Measurements from ENCODE around the gene ATP6V0D1. TPM values are rescaled to one million over a fixed set of nuclear protein-coding genes. Genes with fewer than 3 reads are reported as not detected.
A peak's percentile ranks its signal among the peaks of the same experiment; 100 is the strongest.
"Not testable (repeated sequence)": the region's sequence is repeated elsewhere in the genome, so short reads cannot be mapped to it uniquely, and the experiment has no call there.

The ATP6V0D1 gene
- total RNA-seq, 1 donor from 2014 or later = 74.5 TPM

DNA sequence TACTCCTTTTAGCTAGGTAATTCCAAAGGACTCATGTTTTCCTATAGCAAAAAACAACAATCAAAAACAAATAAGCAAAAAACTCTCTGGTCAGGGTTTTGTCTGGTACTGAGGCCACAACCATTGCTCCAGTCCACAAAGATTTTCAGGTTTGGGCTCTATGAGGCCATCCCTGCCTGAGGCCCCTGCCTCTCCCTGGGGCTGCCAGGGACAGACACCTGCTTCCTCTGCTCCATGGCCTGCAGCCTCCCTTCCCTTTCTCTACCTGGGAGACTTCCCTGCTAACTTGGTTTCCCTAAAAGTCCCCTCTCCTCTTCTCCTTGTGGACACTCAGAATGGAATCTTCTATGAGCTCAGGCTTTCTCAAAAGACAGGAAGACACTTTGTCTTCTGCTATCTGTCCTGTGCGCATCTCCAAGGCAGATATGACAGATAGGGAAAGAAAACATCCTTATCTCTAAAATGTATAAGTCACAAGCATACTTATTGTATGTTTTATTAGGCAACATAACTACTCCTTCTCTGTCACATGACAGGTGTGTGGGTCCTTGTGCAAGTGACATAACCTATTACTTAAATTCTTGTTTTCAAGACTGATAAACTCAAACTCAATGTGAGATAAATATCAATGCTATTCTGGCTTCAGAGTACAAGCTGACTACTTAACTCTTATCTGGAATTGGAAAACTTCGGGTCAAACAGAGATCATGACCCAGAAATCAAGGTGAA lies 63.5 kb downstream of the ATP6V0D1 start:
- peak overlapping the region; percentile 52 for H3K4me3 Mint-ChIP-seq
- peaks cover 8% of the 10 kb centered on the region for H3K4me1 Mint-ChIP-seq
- no peaks in the 10 kb centered on the region for H3K9me3 Mint-ChIP-seq
- ChIA-PET POLR2A (interaction anchor here (0.6 kb wide), 1 partner anchor 14 kb away, joined by 4 read pairs; the partner anchor contains the start of gene HSD11B2), CTCF (interaction anchor here (1.1 to 2.1 kb wide), 2 partner anchors 10 to 157 kb away, joined by 3 to 5 read pairs; no protein-coding TSS in a partner anchor)
- ATAC-seq (ENCODE audit: low read depth) = no peak
- H3K27ac Mint-ChIP-seq = no peak overlapping the region
- DNase-seq = no peak
- TF ChIP-seq, protein P1, sequence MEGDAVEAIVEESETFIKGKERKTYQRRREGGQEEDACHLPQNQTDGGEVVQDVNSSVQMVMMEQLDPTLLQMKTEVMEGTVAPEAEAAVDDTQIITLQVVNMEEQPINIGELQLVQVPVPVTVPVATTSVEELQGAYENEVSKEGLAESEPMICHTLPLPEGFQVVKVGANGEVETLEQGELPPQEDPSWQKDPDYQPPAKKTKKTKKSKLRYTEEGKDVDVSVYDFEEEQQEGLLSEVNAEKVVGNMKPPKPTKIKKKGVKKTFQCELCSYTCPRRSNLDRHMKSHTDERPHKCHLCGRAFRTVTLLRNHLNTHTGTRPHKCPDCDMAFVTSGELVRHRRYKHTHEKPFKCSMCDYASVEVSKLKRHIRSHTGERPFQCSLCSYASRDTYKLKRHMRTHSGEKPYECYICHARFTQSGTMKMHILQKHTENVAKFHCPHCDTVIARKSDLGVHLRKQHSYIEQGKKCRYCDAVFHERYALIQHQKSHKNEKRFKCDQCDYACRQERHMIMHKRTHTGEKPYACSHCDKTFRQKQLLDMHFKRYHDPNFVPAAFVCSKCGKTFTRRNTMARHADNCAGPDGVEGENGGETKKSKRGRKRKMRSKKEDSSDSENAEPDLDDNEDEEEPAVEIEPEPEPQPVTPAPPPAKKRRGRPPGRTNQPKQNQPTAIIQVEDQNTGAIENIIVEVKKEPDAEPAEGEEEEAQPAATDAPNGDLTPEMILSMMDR (IDR thresholded peaks at IDR 0.05) = no peak
- intact Hi-C loops (cut with micrococcal nuclease) = loop anchor here (5.0 kb wide), 2 partner anchors 70 to 440 kb away; no protein-coding TSS in a partner anchor
- no peaks in the 10 kb centered on the region for H3K36me3 Mint-ChIP-seq (ENCODE audit: low read depth)
- H3K27me3 Mint-ChIP-seq = peaks cover 10% of the 10 kb centered on the region

DNA sequence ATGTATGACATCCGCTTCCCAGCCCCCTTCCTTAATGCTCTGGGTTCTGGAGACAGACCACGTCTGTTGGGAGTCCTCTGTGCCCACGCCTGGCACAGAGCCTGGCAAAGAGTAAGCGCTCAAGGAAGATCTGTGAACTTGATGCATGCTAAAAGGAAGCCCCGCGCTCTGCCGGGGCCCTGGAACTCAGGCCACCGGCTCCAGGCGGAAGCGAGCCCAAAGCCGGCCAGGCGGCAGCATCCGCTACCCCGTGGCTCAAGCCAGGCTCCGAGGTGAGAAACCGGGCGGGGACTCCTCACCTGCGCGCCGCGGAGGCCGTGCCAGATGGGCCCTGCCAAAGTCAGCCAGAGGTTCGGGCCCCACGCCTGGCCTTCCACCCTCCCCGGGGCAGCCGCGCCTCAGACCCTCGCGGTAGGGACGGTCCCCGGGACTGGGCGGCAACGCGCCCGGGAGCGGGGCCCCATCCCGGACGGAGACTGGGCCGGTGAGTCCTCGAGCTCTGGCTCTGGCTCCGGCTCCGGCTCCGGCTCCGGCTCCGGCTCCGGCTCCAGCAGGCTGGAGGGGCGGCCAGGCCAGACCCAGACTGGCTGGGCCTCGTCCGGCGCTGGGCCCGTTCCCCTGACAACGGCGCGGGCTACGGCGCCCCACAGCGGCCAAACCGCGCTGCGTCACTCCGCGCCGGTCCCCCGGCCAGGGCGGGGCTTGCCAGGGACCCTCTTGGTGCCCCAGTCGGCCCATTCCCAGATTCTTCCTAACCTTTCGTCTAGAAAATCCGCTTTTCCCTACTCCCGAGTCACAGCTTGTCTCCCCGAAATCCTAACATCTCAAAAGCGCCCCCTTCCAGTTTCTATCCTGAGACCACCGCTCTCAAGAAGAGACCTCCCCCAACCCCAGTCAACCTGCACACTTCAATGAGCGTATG lies 64.8 kb downstream of the ATP6V0D1 start, which contains the start of gene ZDHHC1:
ZDHHC1 (minus strand) TSS at position 606 of the 922 bp plus-strand sequence. CDS start 8,702 bp downstream, outside the sequence.
- Mint-ChIP-seq H3K4me3 (peak within 1 kb of the TSS; percentile 85), H3K9me3 (no peaks in the 10 kb centered on the region), H3K27ac (peak within 1 kb of the TSS; percentile 59), H3K4me1 (peaks cover 8% of the 10 kb centered on the region), H3K27me3 (peaks cover 10% of the 10 kb centered on the region), H3K36me3 (ENCODE audit: low read depth) (no peaks in the 10 kb centered on the region)
- CTCF ChIA-PET = interaction anchor here (0.9 to 2.1 kb wide), 4 partner anchors 9 to 156 kb away, joined by 3 to 5 read pairs (median 3); no protein-coding TSS in a partner anchor
- ATAC-seq (ENCODE audit: low read depth) = peak; percentile 97
- peak; percentile 73 for DNase-seq
- TF ChIP-seq, protein P1 (IDR thresholded peaks at IDR 0.05) = no peak
- POLR2A ChIA-PET = no interaction called here
- intact Hi-C loops (cut with micrococcal nuclease) = loop anchor here (5.0 kb wide), 2 partner anchors 69 to 439 kb away; no protein-coding TSS in a partner anchor

DNA sequence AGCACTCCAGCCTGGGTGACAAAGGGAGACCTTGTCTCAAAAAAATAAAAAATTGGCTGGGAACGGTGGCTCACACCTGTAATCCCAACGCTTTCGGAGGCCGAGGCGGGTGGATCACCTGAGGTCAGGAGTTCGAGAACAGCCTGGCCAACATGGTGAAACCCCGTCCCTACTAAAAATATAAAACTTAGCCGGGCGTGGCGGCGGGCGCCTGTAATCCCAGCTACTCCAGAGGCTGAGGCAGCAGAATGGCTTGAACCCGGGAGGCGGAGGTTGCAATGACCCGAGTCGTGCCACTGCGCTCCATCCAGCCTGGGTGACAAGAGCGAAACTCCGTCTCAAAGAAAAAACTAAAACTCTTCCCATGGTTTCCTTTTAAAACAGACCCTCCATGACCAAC lies 65.5 kb downstream of the ATP6V0D1 start:
- peak overlapping the region; percentile 73 for H3K4me3 Mint-ChIP-seq
- H3K27me3 Mint-ChIP-seq = peaks cover 10% of the 10 kb centered on the region
- H3K36me3 Mint-ChIP-seq (ENCODE audit: low read depth); H3K27ac Mint-ChIP-seq; ATAC-seq (ENCODE audit: low read depth); POLR2A ChIA-PET; DNase-seq; H3K9me3 Mint-ChIP-seq; H3K4me1 Mint-ChIP-seq: not testable (repeated sequence)
- intact Hi-C loops (cut with micrococcal nuclease) = loop anchor here (5.0 kb wide), 2 partner anchors 68 to 438 kb away; no protein-coding TSS in a partner anchor
- CTCF ChIA-PET = interaction anchor here (1.0 kb wide), 1 partner anchor 42 kb away, joined by 4 read pairs; no protein-coding TSS in a partner anchor

DNA sequence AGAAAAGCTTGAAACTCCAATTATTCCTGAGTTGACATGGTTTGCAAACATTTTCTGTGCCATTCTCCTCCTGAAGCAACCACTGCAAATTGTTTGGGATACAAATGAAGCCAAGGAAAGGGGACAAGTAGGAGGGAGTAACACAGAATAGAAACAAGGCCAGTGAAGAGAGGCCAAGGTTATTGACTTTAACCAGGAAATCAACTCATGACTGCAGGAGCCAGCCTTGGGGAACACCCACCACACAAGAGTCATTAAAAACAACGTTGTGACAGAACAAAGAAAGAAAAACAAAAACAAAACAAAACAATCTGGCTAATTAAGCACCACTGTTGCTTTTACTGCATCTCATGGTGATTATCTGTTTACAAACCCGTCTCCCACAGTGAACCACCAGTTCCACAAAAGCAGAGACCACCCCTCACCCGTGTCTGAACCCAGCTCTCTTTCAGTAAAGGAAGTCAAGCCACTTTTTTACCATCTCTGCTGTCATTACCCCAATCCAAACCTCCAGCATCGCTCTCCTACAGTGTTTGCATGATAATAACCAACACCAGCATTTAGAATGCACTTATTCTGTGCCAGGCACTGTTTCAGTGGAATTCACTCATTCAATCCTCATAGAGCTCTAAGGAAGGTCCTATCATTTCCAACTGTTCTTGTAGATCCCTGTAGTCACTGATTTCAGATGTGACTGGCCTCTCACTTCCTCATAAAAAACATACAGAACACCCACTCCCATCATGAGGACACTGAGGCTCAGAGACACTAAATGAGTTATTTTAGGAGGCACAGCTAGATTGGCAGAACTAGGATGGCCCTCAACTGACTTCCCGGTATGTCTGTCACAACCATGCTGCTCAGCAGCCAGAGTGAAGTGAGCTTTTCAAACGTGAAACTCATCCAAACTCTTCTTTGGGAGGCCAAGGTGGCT lies 66.7 kb downstream of the ATP6V0D1 start:
- intact Hi-C loops (cut with micrococcal nuclease) = no loop called here
- ChIA-PET POLR2A (interaction anchor here (0.6 kb wide), 1 partner anchor 480 kb away, joined by 3 read pairs; no protein-coding TSS in a partner anchor), CTCF (interaction anchor here (1.0 to 1.5 kb wide), 2 partner anchors 41 to 154 kb away, joined by 3 to 4 read pairs; no protein-coding TSS in a partner anchor)
- H3K4me1 Mint-ChIP-seq = peaks cover 8% of the 10 kb centered on the region
- ATAC-seq (ENCODE audit: low read depth) (no peak), DNase-seq (no peak)
- H3K27ac Mint-ChIP-seq = no peak overlapping the region
- no peak overlapping the region for H3K4me3 Mint-ChIP-seq
- TF ChIP-seq, protein P1 (IDR thresholded peaks at IDR 0.05) = no peak
- H3K36me3 Mint-ChIP-seq (ENCODE audit: low read depth) = no peaks in the 10 kb centered on the region
- H3K27me3 Mint-ChIP-seq = peaks cover 6% of the 10 kb centered on the region
- H3K9me3 Mint-ChIP-seq = no peaks in the 10 kb centered on the region
